ENCODE measurements around the gene ANO2. TPM values are rescaled to one million over a fixed set of nuclear protein-coding genes. Genes with fewer than 3 reads are reported as not detected.

ANO2 gene
- total and polyA plus RNA-seq, 2 experiments from 2014 or later, result 2.3 to 4.6 TPM

GRCh38 chr12:5520831-5521230 lies 424.2 kb downstream of the ANO2 start:
- no peaks in the 10 kb centered on the region for H3K9me3 Mint-ChIP-seq
- Histone ChIP-seq H3K4me1 (ENCODE audit: insufficient read depth) (peaks cover 10% of the 10 kb centered on the region; the same call in 1 of the 2 replicates), H3K79me2 (replicated peaks; ENCODE audit: insufficient read depth) (no peaks in the 10 kb centered on the region), H3K9me2 (ENCODE audit: insufficient read depth) (no peaks in the 10 kb centered on the region), H3K27ac (ENCODE audit: low read depth) (no peak overlapping the region), H3K4me2 (no peak overlapping the region), H3K4me3 (no peak overlapping the region), H3F3A (replicated peaks; ENCODE audit: low read depth) (no peaks in the 10 kb centered on the region), H4K20me1 (replicated peaks; ENCODE audit: insufficient read depth) (no peaks in the 10 kb centered on the region), H2AFZ (no peak overlapping the region), H3K27me3 (ENCODE audit: insufficient read depth) (no peaks in the 10 kb centered on the region), H3K36me3 (ENCODE audit: insufficient read depth) (no peaks in the 10 kb centered on the region)
- peaks cover 3% of the 10 kb centered on the region for H3K27me3 Mint-ChIP-seq (ENCODE audit: insufficient read depth, low read depth, poor library complexity)
- no peak for DNase-seq (ENCODE audit: low spot score)
- TF ChIP-seq EZH2 (IDR thresholded peaks at IDR 0.05; ENCODE audit: low read depth, unreplicated experiment) (no peak), NANOG (IDR thresholded peaks at IDR 0.05; ENCODE audit: borderline replicate concordance) (no peak), CTCF (conservative IDR thresholded peaks at IDR 0.05; ENCODE audit: low read depth in 2 of 2) (no peak), JUNB (IDR thresholded peaks at IDR 0.05; ENCODE audit: unreplicated experiment) (no peak), REST (IDR thresholded peaks at IDR 0.05; ENCODE audit: unreplicated experiment) (no peak), ZNF331 (CRISPR knock-in tag; IDR thresholded peaks at IDR 0.05; ENCODE audit: low read depth) (no peak), ZNF114 (CRISPR knock-in tag; IDR thresholded peaks at IDR 0.05) (no peak), EZH2phosphoT487 (IDR thresholded peaks at IDR 0.05; ENCODE audit: unreplicated experiment) (no peak), STAT1 (IDR thresholded peaks at IDR 0.05; ENCODE audit: unreplicated experiment) (no peak), POLR2AphosphoS5 (IDR thresholded peaks at IDR 0.05; ENCODE audit: low read depth) (no peak), CREB1 (CRISPR knock-in tag; IDR thresholded peaks at IDR 0.05; ENCODE audit: low read depth) (no peak)
- TF ChIP-seq, protein P1, sequence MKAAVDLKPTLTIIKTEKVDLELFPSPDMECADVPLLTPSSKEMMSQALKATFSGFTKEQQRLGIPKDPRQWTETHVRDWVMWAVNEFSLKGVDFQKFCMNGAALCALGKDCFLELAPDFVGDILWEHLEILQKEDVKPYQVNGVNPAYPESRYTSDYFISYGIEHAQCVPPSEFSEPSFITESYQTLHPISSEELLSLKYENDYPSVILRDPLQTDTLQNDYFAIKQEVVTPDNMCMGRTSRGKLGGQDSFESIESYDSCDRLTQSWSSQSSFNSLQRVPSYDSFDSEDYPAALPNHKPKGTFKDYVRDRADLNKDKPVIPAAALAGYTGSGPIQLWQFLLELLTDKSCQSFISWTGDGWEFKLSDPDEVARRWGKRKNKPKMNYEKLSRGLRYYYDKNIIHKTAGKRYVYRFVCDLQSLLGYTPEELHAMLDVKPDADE (IDR thresholded peaks at IDR 0.05), result no peak
- TF ChIP-seq, protein P2, sequence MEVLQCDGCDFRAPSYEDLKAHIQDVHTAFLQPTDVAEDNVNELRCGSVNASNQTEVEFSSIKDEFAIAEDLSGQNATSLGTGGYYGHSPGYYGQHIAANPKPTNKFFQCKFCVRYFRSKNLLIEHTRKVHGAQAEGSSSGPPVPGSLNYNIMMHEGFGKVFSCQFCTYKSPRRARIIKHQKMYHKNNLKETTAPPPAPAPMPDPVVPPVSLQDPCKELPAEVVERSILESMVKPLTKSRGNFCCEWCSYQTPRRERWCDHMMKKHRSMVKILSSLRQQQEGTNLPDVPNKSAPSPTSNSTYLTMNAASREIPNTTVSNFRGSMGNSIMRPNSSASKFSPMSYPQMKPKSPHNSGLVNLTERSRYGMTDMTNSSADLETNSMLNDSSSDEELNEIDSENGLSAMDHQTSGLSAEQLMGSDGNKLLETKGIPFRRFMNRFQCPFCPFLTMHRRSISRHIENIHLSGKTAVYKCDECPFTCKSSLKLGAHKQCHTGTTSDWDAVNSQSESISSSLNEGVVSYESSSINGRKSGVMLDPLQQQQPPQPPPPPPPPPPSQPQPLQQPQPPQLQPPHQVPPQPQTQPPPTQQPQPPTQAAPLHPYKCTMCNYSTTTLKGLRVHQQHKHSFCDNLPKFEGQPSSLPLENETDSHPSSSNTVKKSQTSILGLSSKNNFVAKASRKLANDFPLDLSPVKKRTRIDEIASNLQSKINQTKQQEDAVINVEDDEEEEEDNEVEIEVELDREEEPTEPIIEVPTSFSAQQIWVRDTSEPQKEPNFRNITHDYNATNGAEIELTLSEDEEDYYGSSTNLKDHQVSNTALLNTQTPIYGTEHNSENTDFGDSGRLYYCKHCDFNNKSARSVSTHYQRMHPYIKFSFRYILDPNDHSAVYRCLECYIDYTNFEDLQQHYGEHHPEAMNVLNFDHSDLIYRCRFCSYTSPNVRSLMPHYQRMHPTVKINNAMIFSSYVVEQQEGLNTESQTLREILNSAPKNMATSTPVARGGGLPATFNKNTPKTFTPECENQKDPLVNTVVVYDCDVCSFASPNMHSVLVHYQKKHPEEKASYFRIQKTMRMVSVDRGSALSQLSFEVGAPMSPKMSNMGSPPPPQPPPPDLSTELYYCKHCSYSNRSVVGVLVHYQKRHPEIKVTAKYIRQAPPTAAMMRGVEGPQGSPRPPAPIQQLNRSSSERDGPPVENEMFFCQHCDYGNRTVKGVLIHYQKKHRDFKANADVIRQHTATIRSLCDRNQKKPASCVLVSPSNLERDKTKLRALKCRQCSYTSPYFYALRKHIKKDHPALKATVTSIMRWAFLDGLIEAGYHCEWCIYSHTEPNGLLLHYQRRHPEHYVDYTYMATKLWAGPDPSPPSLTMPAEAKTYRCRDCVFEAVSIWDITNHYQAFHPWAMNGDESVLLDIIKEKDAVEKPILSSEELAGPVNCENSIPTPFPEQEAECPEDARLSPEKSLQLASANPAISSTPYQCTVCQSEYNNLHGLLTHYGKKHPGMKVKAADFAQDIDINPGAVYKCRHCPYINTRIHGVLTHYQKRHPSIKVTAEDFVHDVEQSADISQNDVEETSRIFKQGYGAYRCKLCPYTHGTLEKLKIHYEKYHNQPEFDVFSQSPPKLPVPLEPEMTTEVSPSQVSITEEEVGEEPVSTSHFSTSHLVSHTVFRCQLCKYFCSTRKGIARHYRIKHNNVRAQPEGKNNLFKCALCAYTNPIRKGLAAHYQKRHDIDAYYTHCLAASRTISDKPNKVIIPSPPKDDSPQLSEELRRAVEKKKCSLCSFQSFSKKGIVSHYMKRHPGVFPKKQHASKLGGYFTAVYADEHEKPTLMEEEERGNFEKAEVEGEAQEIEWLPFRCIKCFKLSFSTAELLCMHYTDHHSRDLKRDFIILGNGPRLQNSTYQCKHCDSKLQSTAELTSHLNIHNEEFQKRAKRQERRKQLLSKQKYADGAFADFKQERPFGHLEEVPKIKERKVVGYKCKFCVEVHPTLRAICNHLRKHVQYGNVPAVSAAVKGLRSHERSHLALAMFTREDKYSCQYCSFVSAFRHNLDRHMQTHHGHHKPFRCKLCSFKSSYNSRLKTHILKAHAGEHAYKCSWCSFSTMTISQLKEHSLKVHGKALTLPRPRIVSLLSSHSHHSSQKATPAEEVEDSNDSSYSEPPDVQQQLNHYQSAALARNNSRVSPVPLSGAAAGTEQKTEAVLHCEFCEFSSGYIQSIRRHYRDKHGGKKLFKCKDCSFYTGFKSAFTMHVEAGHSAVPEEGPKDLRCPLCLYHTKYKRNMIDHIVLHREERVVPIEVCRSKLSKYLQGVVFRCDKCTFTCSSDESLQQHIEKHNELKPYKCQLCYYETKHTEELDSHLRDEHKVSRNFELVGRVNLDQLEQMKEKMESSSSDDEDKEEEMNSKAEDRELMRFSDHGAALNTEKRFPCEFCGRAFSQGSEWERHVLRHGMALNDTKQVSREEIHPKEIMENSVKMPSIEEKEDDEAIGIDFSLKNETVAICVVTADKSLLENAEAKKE (CRISPR knock-in tag; IDR thresholded peaks at IDR 0.05), result no peak
- H3K27ac Mint-ChIP-seq, result no peak overlapping the region
- no peak overlapping the region for H3K4me3 Mint-ChIP-seq
- peaks cover 13% of the 10 kb centered on the region for H3K4me1 Mint-ChIP-seq
- no peaks in the 10 kb centered on the region for H3K36me3 Mint-ChIP-seq (ENCODE audit: low read depth)
- ATAC-seq, result no peak

All from GM23338 (cell line).